Stimulated activated CD4-positive, alpha-beta T cell treated with anti-CD3 and anti-CD28 coated beads, TNF-alpha, amount 100 ng/mL, for 4 hours (primary cell): ENCODE measurements around the gene SYNGR2.
A peak's percentile ranks its signal among the peaks of the same experiment; 100 is the strongest.

ENCODE experiments used
- DNase-seq, 3 experiments: peaks; one replicate each; pipeline ENCODE4 v3.0.0-alpha.2; 2020; ENCODE audit warnings: low read depth in 3 of 3

The SYNGR2 gene

GRCh38 chr17:78143214-78144146 lies 24.9 kb upstream of the SYNGR2 start:
- DNase-seq = no peak

- DNase-seq = no peak
Measured at GRCh38 chr17:78144147-78144719, 24.1 kb upstream of the SYNGR2 start.

GRCh38 chr17:78144736-78145641 lies 23.4 kb upstream of the SYNGR2 start:
- DNase-seq = no peak

- no peak for DNase-seq
Measured at GRCh38 chr17:78146471-78146869, 21.9 kb upstream of the SYNGR2 start.

GRCh38 chr17:78146881-78147280 lies 21.5 kb upstream of the SYNGR2 start:
- DNase-seq = no peak

- no peak for DNase-seq
Measured at GRCh38 chr17:78147315-78147998, 20.9 kb upstream of the SYNGR2 start.

- no peak for DNase-seq
Measured at GRCh38 chr17:78148286-78149016, 19.9 kb upstream of the SYNGR2 start.

- no peak for DNase-seq
Measured at GRCh38 chr17:78151514-78152008, 16.8 kb upstream of the SYNGR2 start.

GRCh38 chr17:78154903-78155811 lies 13.2 kb upstream of the SYNGR2 start:
- DNase-seq = no peak

- DNase-seq = no peak
Measured at GRCh38 chr17:78159575-78160158, 8.7 kb upstream of the SYNGR2 start.

GRCh38 chr17:78163881-78164747 lies 4.3 kb upstream of the SYNGR2 start:
- DNase-seq = no peak

GRCh38 chr17:78164748-78165607 lies 3.4 kb upstream of the SYNGR2 start:
- no peak for DNase-seq

- DNase-seq = no peak
Measured at GRCh38 chr17:78166416-78166815, 2.0 kb upstream of the SYNGR2 start.

- peak; percentile 45 to 55 (median 46) for DNase-seq
Measured at GRCh38 chr17:78168903-78169793, 767 bp downstream of the SYNGR2 start.

GRCh38 chr17:78170692-78171590 lies 2.6 kb downstream of the SYNGR2 start:
- no peak for DNase-seq
